ENCODE measurements around the gene PBX1.

The PBX1 gene

GRCh38 chr1:164564378-164564777 is 5.4 kb downstream of the PBX1 start:
- no peak for DNase-seq

GRCh38 chr1:164565357-164565756 is 6.4 kb downstream of the PBX1 start:
- no peak for DNase-seq

GRCh38 chr1:164567774-164568173 is 8.8 kb downstream of the PBX1 start:
- DNase-seq = no peak

GRCh38 chr1:164569241-164569640 is 10.3 kb downstream of the PBX1 start:
- no peak for DNase-seq

- DNase-seq = no peak
Observed at GRCh38 chr1:164569866-164570265, 10.9 kb downstream of the PBX1 start.

GRCh38 chr1:164571333-164571732 is 12.3 kb downstream of the PBX1 start:
- DNase-seq = no peak

GRCh38 chr1:164575356-164575886 is 16.4 kb downstream of the PBX1 start:
- no peak for DNase-seq

- DNase-seq = no peak
Observed at GRCh38 chr1:164576291-164577271, 17.6 kb downstream of the PBX1 start.

GRCh38 chr1:164577291-164577690 is 18.3 kb downstream of the PBX1 start:
- DNase-seq = no peak

GRCh38 chr1:164578479-164579200 is 19.7 kb downstream of the PBX1 start:
- DNase-seq = no peak

GRCh38 chr1:164579381-164579780 is 20.4 kb downstream of the PBX1 start:
- DNase-seq = no peak

GRCh38 chr1:164581762-164582161 is 22.8 kb downstream of the PBX1 start:
- DNase-seq = no peak

GRCh38 chr1:164583196-164583595 is 24.2 kb downstream of the PBX1 start:
- DNase-seq = no peak

- DNase-seq = no peak
Observed at GRCh38 chr1:164583835-164584539, 25.0 kb downstream of the PBX1 start.

GRCh38 chr1:164586591-164586990 is 27.6 kb downstream of the PBX1 start:
- no peak for DNase-seq

- DNase-seq = no peak
Observed at GRCh38 chr1:164587617-164588501, 28.9 kb downstream of the PBX1 start.

GRCh38 chr1:164588516-164589341 is 29.7 kb downstream of the PBX1 start:
- DNase-seq = peak; percentile 69

GRCh38 chr1:164589408-164589807 is 30.4 kb downstream of the PBX1 start:
- no peak for DNase-seq

- no peak for DNase-seq
Observed at GRCh38 chr1:164589961-164590507, 31.1 kb downstream of the PBX1 start.

GRCh38 chr1:164590592-164590991 is 31.6 kb downstream of the PBX1 start:
- no peak for DNase-seq

GRCh38 chr1:164591858-164592257 is 32.9 kb downstream of the PBX1 start:
- no peak for DNase-seq

Measured in hematopoietic multipotent progenitor cell treated with erythropoietin and hydrocortisone succinate and interleukin-3 and kit ligand, for 4 days (in vitro differentiated cells).